DND-41 (cell line): ENCODE data around the gene ATAD3A.

Experiments used
- ATAC-seq: fragments of 200-7000 bp; cut with Tn5 transposase; 3 replicates; pipeline ENCODE4 v1.9.1; 2021; ENCODE audit warnings: low read depth; ENCODE audit not compliant: insufficient read depth
- DNase-seq: peaks from one replicate; pipeline ENCODE4 v3.0.0-alpha.2; 2020
- H2AFZ ChIP-seq: 2 replicates; pipeline ENCODE4 v1.6.0; 2012; ENCODE audit warnings: low read depth, low read length
- H3K27ac ChIP-seq: 2 replicates; pipeline ENCODE4 v1.5.1; 2012; ENCODE audit warnings: low read length, inconsistent platforms
- H3K27me3 ChIP-seq: fragments of 200-600 bp; sonication (generic); 2 replicates; pipeline ENCODE4 v1.6.0; 2012; ENCODE audit warnings: low read length, mild to moderate bottlenecking, inconsistent platforms; ENCODE audit not compliant: insufficient read depth, poor library complexity
- H3K36me3 ChIP-seq: 2 replicates; pipeline ENCODE4 v1.5.1; 2012; ENCODE audit warnings: low read length, inconsistent platforms; ENCODE audit not compliant: insufficient read depth
- H3K4me1 ChIP-seq: 2 replicates; pipeline ENCODE4 v1.5.1; 2012; ENCODE audit warnings: mild to moderate bottlenecking, low read length; ENCODE audit not compliant: insufficient read depth
- H3K4me2 ChIP-seq: 2 replicates; pipeline ENCODE4 v1.6.0; 2012; ENCODE audit warnings: mild to moderate bottlenecking, moderate library complexity, low read length, inconsistent platforms; ENCODE audit not compliant: insufficient read depth
- H3K4me3 ChIP-seq, 2 experiments: fragments of 200-600 bp in 1 of 2; shearing (Covaris generic) in 1 of 2; 2 replicates each; pipeline ENCODE4 v1.5.1; 2012 to 2016; ENCODE audit warnings: inconsistent platforms in 2 of 2, low read length in 2 of 2, mild to moderate bottlenecking in 2 of 2, low read depth in 1 of 2, moderate library complexity in 1 of 2
- H3K79me2 ChIP-seq: 2 replicates; pipeline ENCODE4 v1.6.0; 2012; ENCODE audit warnings: low read length, inconsistent platforms; ENCODE audit not compliant: insufficient read depth
- H3K9ac ChIP-seq: 2 replicates; pipeline ENCODE4 v1.6.0; 2012; ENCODE audit warnings: low read depth, mild to moderate bottlenecking, inconsistent platforms, low read length, moderate library complexity
- H3K9me3 ChIP-seq: 2 replicates; pipeline ENCODE4 v1.5.1; 2012; ENCODE audit warnings: low read length, moderate library complexity, mild to moderate bottlenecking, inconsistent platforms; ENCODE audit not compliant: insufficient read depth, severe bottlenecking
- H4K20me1 ChIP-seq: 2 replicates; pipeline ENCODE4 v1.6.0; 2012; ENCODE audit warnings: low read length; ENCODE audit not compliant: insufficient read depth
- EZH2 ChIP-seq: IDR thresholded peaks from 3 replicates; pipeline ENCODE4 v1.6.1; 2012; ENCODE audit warnings: borderline replicate concordance, low read depth, mild to moderate bottlenecking, moderate library complexity, low read length, inconsistent platforms; ENCODE audit not compliant: severe bottlenecking
- TF ChIP-seq, protein P1 (sequence below): IDR thresholded peaks from 2 replicates; pipeline ENCODE4 v1.5.1; 2012; ENCODE audit warnings: borderline replicate concordance, low read length, moderate library complexity, mild to moderate bottlenecking; ENCODE audit not compliant: poor library complexity, severe bottlenecking; ENCODE audit errors: extremely low read depth

The ATAD3A gene

GRCh38 chr1:1558591-1558990, 46.6 kb downstream of the ATAD3A start:
- no peak overlapping the region for H3K4me2 ChIP-seq
- no peaks in the 10 kb centered on the region for H3K4me1 ChIP-seq
- H3K36me3 ChIP-seq: peaks cover 85% of the 10 kb centered on the region
- ATAC-seq (no peak), DNase-seq (no peak)
- H3K79me2 ChIP-seq: peaks cover 75% of the 10 kb centered on the region
- no peak overlapping the region for H3K27ac ChIP-seq
- H2AFZ ChIP-seq: no peak overlapping the region
- H4K20me1 ChIP-seq: peaks cover 60% of the 10 kb centered on the region
- no peak overlapping the region for H3K4me3 ChIP-seq
- TF ChIP-seq, protein P1, sequence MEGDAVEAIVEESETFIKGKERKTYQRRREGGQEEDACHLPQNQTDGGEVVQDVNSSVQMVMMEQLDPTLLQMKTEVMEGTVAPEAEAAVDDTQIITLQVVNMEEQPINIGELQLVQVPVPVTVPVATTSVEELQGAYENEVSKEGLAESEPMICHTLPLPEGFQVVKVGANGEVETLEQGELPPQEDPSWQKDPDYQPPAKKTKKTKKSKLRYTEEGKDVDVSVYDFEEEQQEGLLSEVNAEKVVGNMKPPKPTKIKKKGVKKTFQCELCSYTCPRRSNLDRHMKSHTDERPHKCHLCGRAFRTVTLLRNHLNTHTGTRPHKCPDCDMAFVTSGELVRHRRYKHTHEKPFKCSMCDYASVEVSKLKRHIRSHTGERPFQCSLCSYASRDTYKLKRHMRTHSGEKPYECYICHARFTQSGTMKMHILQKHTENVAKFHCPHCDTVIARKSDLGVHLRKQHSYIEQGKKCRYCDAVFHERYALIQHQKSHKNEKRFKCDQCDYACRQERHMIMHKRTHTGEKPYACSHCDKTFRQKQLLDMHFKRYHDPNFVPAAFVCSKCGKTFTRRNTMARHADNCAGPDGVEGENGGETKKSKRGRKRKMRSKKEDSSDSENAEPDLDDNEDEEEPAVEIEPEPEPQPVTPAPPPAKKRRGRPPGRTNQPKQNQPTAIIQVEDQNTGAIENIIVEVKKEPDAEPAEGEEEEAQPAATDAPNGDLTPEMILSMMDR: no peak
- no peak for TF ChIP-seq EZH2
- no peaks in the 10 kb centered on the region for H3K27me3 ChIP-seq
- H3K9me3 ChIP-seq: no peaks in the 10 kb centered on the region
- H3K9ac ChIP-seq: no peak overlapping the region

- Histone ChIP-seq H3K4me1 (no peaks in the 10 kb centered on the region), H3K36me3 (peaks cover 85% of the 10 kb centered on the region), H3K9ac (no peak overlapping the region), H3K4me2 (no peak overlapping the region), H3K27ac (no peak overlapping the region), H2AFZ (no peak overlapping the region), H4K20me1 (peaks cover 62% of the 10 kb centered on the region), H3K79me2 (peaks cover 76% of the 10 kb centered on the region), H3K4me3 (no peak overlapping the region), H3K9me3 (no peaks in the 10 kb centered on the region), H3K27me3 (no peaks in the 10 kb centered on the region)
- no peak for ATAC-seq
- no peak for DNase-seq
- no peak for TF ChIP-seq EZH2
- TF ChIP-seq, protein P1: no peak
Observed at GRCh38 chr1:1559066-1559465, 47.1 kb downstream of the ATAD3A start.

- H4K20me1 ChIP-seq: peaks cover 64% of the 10 kb centered on the region
- no peak overlapping the region for H3K27ac ChIP-seq
- no peak overlapping the region for H3K9ac ChIP-seq
- no peak overlapping the region for H3K4me2 ChIP-seq
- H3K4me3 ChIP-seq: no peak overlapping the region
- no peak for ATAC-seq
- no peak for TF ChIP-seq EZH2
- TF ChIP-seq, protein P1: no peak
- peaks cover 76% of the 10 kb centered on the region for H3K79me2 ChIP-seq
- H3K27me3 ChIP-seq: no peaks in the 10 kb centered on the region
- H3K9me3 ChIP-seq: no peaks in the 10 kb centered on the region
- H2AFZ ChIP-seq: no peak overlapping the region
- DNase-seq: no peak
- peaks cover 88% of the 10 kb centered on the region for H3K36me3 ChIP-seq
- H3K4me1 ChIP-seq: no peaks in the 10 kb centered on the region
Observed at GRCh38 chr1:1560178-1560577, 48.2 kb downstream of the ATAD3A start.
